Measurements from ENCODE around the gene P2RX3.

Gene P2RX3

DNA sequence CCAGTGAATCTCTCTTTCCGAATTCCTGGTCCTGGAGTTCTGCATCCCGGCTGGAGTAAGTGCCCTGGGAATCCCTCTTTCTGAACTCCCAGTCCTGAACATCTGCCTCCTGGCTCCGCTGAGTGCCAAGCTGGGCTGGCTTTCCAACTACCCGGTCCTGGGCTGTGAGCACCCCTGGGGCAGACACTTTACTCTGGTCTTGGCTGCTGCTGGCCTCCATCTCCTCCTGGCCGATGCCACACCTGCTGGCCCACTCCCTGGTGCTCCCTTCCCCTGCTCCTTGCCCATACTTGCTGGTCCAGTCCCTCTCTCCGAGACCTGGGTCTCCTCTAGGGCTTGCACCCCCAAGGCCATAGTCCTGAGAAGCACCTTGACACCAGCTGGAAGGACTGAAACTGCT, 28.1 kb upstream of the P2RX3 start:
- no peak for DNase-seq (ENCODE audit: low read depth)

DNA sequence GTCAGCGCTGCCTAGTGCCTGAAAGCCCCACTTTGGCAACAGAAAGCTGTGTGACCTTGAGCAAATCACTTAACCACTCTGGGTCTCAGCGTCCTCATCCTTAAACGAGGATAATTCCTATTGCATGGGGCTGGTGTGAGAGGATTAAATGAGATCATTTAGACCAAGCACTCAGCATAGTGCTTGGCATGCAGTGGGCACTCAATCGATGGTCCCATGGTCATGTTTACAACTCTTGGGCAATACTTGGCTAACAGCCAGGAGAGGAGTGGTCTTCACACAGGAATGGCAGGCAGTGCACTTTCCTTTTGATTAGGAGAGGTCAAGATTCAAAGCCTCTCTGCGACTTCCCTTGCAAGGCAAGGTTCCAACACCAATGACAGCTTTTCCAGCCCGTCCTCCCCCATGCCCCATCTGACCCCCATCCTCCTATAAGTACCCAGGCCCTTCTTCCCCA, 27.5 kb upstream of the P2RX3 start:
- DNase-seq (ENCODE audit: low read depth), result peak; percentile 63

DNA sequence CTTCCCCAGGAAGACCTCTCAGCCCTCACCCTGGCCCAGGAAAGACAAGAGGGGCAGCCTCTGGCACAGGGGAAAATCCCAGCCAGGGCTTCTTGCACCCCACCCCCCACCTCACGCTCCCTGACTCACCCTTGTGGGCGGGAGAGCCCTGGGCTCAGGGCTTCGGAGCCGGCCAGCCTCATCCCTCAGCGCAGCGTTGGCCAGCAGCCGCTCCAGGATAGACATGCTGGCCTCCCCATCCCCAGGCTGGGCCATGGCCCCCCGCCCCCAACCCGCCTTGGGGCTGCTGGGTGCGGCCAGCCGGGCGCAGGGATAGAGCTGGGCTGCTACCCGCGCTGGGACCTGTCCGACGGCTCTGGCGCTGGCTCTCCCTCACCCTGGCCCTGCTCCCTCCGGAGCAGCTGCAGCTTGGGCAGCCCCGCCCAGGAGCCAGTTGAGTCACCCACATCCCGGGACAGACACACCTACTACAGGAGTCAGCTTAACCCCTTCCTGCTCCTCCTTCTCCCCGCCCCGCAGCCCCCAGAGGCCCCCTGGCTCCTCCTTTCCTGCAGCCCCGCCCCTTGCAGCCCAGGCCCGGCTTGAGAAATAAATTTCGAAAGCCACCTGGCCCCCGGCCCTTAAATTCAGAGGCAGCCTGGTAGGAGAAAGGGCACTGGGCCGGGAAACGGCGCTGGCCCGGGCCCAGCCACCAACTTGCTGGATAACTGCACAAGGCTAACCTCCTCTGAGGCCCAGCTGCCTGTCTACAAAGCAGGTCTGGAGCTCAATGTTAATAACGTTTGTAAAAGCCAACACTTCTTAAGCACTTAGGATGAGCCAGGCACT, 26.8 kb upstream of the P2RX3 start:
- peak; percentile 98 for DNase-seq (ENCODE audit: low read depth)

DNA sequence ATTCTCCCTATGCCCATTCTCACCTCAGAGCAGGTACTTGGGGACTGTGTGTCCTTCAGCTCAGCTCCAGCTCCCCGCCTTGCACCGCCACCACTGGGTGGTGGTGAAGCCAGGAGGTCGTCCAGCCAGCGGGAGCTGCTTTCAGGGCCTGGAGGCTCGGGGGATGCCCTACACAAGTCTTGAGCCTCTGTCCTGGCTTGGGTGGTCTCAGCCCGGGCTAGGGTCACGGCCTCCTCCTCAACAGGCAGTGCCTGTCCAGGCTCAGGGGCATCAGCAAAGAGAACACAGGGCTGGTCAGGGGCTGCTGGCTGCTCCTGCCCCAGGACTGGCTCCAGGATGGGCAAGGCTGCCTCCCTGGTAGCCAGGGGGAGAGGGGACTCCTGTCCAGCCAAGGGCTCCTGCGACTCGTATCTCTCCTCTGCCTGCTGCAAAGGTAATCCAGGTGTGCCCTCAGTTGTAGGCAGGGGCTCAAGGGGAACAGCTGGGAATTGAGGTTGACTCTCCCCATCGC, 25.6 kb upstream of the P2RX3 start:
- DNase-seq (ENCODE audit: low read depth), result no peak

DNA sequence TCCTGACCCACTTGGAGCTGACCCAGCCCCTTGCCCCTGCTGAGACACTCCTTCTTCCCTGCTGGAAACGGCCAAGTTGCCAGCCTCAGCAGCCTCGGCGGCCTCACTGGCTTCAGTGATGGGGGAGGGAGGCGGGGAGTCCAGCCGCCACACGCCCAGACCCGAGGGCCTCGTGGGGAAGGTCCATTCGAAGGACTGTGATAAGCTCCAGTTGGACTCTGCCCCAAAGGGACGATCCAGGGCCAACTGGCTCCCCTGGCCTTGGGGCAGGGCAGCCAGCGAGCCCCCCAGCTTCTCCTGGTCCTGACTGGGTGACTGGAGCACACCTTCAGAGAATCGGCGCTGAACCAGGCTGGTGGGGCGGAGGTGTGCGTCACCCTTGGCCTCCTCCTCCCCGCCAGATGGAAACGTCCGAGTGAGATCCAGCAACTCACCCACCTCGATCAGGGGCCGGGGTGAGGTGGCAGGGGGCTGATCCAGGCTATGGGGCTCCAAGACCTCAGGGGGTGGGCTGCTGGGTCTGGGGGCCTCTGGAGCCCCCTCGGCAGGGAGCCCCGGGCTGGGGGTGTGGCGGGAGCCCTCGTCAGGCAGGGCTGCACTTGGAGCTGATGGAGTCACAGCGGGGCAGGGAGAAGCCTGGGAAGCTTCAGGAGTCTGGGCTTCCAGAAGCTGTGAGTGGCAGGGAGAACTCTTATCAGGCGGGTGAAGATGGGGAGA, 24.9 kb upstream of the P2RX3 start:
- DNase-seq (ENCODE audit: low read depth), result no peak

DNA sequence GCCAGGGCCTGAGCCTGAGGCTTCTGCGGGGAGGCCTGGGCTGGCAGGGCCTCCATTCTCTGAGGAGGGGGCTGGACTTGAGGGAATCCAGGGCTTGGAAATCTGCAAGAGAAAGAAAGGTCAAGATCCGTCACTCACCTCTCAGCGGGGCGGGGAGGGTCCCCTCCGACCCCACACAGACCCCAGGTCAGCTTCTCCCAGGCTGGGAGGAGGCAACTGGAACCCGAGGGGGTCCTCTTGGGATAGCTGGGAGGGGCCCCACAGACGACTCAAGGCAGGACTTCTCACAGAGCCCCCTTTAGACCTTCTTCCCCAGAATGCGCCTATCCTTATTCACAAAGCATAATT, 24.4 kb upstream of the P2RX3 start:
- DNase-seq (ENCODE audit: low read depth), result no peak

DNA sequence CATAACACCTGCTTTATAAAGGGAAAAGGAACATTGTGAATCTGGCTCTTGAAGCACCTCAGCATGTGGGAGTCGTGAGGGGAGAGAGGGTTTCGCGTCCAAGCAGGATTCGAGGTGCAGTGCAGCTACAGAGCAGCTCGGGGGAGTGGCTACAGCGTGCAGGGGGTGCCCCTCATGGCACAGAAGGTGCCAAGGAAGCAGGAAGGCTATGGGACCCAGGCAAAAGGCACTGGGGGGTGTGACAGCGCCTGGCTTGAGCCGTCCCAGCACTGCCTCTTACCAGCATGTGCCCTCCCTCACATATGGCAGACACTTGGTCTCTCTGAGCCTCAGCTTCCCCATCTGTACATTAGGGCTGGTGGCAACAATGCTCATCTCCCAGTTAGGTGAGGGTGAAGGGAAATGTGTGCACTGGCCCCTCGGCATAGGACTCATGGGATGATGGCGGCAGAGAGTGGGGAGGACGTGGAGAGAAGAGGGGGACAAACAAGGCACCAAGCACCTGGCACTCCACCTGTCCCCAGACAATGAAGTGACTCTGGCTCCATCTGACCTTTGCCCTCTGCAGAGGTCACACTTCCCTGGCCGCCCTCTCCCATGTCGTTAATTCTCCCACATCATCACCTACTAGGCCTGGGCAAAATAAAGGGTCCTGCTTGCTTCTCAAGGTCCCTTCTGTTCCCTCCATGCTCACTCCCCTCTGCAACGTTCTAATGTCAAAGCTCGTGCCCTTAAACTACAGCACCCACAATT, 23.8 kb upstream of the P2RX3 start:
- no peak for DNase-seq (ENCODE audit: low read depth)

DNA sequence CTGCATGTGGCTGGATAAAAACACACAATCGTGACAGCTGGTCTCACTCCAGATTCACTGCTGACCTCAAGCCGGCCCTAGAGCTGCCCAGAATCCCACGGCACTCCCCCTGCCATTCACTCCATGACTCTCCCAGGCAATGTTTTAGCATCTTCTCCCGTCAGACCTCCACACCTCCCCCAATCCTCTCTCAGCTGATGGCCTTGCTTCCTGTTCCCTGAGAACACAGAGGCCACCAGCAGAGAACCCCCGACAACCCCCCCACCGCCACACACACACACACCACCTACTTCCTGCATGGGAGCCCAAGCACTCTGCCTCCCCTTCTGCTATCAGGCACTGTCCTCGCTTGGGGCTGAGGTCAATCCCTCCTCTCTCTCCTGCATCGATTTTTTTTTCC, 22.7 kb upstream of the P2RX3 start:
- DNase-seq (ENCODE audit: low read depth), result no peak

DNA sequence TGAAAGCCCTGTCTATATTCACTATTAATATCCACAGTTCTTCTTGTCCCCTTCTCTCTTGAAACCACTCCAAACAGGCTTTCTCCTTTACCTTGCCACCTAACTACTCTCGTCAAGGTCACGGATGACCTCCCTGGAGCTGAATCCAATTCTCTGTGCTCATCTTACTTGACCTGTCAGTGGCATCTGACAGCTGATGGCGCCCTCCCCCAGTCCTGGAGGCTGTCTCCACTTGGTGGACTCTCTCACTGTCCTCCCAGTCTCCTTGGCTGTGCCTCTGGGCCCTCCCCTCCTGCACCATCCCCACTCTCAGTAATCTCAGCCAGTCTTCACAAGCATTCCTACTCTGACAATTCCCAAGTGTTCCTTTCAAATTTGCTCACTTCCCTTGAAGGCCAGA, 22.1 kb upstream of the P2RX3 start:
- DNase-seq (ENCODE audit: low read depth), result no peak

DNA sequence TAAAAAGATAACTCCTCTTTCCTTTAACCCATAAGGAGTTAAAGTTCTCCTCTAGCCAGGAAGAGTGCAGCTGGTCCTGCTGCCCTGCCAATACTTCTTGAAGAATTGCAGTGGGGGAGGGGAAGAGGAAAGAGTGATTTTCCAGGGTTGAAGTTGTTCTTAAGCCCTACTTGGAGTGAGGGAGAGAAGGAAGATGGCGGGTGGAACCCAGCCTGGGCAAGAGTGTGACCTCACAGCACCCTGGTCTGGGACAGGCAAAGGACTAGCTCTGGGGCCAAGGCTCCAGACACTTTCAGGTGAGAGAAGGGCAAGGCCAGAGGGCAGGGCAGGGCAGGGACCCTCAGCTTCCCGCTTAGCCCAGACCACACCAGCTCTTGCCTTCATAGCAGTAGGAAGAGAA, 20.0 kb upstream of the P2RX3 start:
- no peak for DNase-seq (ENCODE audit: low read depth)

DNA sequence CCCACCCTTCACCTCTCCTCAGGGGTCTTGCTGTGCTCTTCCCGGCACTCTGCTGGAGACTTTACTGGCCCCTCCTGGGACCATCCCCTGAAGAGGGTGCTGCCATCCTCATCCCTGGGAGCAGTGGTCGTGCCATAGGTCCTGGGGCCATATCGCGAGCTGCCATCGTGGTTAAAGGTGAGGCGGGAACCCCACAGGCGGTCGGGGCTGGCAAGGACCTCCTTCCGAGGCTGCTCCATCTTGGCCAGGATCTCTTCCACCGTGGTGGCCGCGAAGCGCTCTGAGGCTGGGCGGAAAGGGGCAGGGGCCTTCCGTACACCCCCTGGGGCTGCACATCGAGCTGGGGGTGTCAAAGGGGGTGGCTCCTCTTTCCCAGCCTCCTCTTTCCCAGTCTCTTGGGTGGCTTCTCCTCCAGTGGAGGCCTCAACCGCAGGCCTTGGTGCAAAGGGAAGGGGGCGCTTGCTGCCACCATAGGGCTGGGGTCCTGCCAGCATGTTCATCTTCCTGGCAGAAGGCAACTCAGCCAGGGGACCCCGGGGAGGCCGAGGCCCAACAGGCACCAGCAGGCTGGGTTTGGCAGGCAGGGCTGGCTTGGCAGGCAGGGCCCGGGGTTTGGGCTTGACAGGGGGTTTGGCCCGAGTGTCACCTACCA, 18.0 kb upstream of the P2RX3 start:
- DNase-seq (ENCODE audit: low read depth), result no peak

DNA sequence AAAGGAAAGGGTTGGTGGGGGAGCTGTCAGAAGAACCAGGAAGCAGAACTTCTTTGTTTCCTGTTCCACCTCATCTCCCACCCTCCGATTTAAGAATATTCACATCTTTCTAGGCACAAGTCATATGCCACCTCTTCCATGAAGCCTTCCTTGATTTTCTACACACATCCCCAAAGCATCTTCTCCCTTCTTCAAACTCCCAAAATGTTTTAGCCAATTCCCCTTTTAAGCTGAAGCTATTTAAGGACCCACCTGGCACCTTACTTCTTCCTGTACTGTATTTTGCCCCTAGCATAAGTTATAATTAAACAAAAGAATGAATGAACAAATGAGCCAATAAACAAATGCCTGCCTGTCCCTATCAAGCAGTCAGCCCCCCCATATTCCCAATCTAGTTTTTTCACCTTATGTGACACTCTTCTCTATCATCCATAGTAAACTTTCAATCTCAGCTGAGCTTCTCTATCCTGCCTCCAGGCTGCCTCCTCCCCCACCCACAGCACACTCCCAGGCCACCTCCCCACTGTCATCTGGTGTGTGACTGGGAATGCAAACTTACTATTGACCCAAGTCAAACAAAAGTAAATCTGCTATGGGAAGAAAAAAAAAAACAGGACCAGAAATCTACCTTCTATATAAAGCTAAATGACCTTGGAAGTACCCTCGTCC, 17.3 kb upstream of the P2RX3 start:
- no peak for DNase-seq (ENCODE audit: low read depth)

DNA sequence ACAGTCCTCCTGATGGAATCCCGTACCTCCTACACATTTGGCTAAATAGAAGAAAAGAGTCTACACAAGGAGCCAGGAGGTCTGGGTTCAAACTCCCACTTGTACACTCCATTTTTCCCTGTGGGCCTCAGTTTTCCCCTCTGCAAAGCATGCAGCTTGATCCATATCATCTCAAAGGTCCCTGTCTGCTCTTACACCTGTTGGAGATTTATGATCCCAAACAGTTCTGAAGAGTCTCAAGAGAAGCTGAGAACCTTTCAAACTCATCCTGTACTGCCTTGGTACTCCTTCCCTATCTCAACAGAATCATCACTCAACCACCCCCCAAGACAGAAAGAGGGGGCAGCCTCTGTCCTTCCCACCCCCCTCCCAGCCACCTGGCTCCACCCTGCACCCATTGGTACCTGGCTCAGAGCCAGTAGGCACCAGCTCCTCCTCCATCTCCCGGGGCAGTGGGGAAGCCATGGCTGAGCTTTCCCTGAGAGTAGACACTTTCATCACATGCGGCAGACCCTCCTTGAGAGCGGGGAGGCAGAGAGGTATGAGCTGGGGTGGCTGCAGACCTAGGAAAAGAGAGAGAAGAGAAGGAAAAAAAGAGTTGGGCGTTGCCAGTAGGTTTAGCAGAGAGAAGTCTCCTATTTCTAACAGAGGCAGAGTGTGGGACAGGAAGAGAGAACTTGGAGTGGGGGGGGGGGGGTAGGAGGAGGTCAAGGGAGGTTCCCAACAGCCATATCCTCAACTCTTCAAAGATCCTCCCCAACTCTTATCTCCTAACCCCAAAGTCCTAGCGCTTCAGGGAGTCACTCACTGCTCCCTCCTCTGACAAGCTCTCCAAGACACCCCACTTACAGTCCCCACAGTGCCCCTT, 16.5 kb upstream of the P2RX3 start:
- DNase-seq (ENCODE audit: low read depth), result no peak

DNA sequence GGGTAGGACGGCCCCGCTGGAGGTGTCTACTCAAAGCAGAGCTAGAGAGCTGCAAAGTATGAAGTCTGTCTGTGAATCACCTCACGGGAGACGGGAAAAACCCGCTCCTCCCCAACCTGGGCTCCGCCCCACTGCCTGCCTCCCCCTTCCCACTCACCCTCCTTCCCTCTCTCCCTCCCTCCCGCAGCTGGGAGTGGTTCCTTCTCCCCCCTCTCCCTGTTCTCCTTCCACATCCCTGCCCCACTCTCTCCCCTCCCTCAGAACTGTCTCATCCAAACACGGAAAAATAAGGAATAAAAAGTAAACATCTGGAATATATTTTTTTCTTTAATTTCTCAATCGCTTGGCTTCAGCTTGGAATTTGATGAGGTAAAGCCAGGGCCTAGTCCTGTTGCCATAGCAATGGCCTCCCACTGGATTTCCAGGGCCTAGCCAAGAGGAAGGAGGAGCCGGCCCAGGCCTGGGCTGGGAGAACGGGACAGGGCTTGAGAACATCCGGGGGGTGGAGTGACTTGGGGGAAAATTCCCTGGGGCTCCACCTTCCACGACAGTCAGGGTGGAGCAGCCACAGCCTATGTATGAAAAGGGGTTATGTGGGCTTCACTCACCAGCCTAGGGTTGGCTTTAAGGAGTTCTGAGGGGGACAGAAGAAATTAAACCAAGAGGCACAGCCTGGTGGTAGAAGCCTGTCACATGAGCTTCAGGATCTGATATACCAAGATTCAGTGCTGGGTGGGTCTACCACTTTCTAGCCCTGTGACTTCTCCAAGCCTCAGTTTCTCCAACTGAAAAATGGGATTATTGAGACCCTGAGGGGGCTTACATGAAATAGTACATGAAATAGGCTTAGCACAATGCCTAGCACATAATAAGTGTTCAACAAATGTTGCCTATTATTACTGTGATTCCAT, 15.6 kb upstream of the P2RX3 start:
- peak; percentile 98 for DNase-seq (ENCODE audit: low read depth)

DNA sequence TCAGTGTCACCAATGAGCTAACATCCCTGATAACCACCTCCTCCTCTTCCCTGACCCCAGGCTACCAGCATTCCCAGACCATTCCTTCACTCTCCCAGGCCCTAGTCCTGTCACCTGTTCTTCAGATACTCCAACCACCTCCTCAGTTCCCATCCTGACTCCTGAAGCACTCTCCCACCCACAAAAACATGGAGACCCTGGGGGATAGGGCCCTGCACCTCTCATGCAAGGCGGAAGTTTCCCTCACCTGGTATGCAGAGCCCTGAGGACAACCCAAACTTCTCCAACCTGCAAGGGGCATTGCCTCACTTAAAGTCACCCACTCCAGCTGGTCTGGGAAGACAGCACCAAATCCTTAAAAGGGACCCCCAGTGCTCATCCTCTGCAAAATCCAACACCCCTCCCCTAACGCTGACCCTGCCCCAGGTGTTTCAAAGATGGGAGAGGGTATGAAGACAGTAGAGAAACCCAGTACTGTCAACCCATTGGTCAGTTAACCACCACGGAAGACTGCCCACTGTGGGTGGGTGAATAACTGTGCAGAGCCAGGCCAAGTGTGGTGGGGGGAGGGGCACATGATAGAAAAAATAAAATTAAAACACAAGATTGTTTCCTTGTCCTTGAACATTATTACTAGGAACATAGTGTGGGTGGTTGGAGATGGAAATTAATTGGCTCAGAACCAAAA, 14.8 kb upstream of the P2RX3 start:
- peak; percentile 64 for DNase-seq (ENCODE audit: low read depth)

DNA sequence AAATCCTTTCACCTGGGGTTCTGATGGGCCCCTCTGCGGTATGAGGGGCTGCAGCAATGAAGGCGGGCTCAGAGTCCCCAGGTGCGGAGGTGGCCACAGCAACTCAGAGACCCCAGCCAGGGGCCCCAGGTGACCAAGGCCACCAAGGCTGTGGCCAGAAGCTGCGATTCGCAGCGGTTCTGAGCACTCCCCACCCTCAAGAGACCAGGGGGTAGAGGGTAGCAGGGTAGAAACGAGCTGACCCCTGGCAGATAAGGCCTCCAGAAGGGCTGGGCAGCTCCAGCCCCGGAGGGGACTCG, 14.3 kb upstream of the P2RX3 start:
- DNase-seq (ENCODE audit: low read depth), result no peak

DNA sequence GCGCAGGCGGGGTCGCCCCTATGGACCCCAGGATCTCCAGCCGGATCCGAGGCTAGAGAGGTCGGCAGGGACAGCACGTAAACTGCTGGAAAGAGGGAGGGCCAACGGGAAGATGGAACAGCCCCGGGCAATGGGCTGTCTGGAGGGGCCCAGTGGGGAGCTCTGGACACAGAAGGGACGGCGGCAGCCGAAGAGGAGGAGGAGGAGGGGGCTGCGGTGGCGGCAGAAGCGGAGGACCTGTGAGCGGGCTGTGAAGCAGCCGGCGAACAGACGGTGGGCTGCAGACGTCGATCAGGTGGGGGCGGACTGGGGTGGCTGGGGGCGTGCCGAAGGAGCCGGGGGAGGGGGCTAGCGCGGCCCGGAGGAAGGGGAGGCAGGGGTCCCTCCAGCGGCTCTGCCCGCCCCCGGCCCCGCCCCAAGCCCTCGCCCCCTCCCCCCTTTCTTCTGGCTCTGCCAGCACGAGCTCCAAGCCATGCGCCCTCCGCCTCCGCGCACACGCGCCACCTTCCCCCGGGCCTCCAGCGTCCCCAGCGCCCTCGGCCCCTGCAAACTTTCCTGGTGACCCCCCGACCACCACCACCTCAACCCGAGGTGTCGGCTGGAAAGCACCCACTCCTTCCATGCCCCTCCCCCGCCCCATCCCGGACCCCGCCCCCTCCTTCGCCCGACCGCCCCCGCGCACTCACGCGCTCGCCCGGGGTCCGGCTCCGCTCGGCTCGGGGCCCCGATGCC, 13.8 kb upstream of the P2RX3 start:
- peak; percentile 62 for DNase-seq (ENCODE audit: low read depth)
